Lower leg skin (tissue), 3 donors: ENCODE results near the gene MCM7.

ENCODE experiments used
- POLR2A ChIP-seq, 2 donors: fragments of 450-650 bp; IDR thresholded peaks; one replicate each; pipeline ENCODE4 v1.6.1; 2016 to 2017; ENCODE audit warnings: antibody characterized with exemption in 2 of 2, mild to moderate bottlenecking in 1 of 2, moderate library complexity in 1 of 2
- TF ChIP-seq, protein P1 (sequence below), 3 donors: fragments of 450-650 bp; IDR thresholded peaks; one replicate each; pipeline ENCODE4 v1.5.1; 2016; ENCODE audit warnings: antibody characterized with exemption in 3 of 3, mild to moderate bottlenecking in 3 of 3, moderate library complexity in 2 of 3

DNA sequence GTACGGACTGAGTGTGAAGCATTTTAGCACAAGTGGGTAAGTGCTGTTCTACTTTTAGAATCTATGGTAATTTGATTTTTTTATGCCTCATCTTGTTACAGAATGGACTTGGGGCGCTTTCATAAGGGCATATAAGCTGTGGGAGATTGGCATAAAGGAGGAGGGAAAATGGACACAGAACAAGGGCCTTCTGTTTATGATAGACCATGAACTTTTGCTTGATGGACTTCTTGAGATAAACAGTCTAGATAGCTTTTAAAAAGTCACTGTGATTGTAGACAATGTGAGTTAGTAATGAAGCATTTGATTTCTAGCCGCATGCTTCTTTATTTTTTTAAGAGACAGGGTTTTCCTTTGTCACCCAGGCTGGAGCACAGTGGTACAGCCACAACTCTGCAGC lies 49.6 kb downstream of the MCM7 start:
- TF ChIP-seq, protein P1, sequence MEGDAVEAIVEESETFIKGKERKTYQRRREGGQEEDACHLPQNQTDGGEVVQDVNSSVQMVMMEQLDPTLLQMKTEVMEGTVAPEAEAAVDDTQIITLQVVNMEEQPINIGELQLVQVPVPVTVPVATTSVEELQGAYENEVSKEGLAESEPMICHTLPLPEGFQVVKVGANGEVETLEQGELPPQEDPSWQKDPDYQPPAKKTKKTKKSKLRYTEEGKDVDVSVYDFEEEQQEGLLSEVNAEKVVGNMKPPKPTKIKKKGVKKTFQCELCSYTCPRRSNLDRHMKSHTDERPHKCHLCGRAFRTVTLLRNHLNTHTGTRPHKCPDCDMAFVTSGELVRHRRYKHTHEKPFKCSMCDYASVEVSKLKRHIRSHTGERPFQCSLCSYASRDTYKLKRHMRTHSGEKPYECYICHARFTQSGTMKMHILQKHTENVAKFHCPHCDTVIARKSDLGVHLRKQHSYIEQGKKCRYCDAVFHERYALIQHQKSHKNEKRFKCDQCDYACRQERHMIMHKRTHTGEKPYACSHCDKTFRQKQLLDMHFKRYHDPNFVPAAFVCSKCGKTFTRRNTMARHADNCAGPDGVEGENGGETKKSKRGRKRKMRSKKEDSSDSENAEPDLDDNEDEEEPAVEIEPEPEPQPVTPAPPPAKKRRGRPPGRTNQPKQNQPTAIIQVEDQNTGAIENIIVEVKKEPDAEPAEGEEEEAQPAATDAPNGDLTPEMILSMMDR (IDR thresholded peaks at IDR 0.05), result no peak
- TF ChIP-seq POLR2A (IDR thresholded peaks at IDR 0.05), result no peak
